ENCODE results near the gene EYA2.

EYA2 gene

GRCh38 chr20:47042464-47042863 lies 147.8 kb downstream of the EYA2 start:
- no peak for DNase-seq

GRCh38 chr20:47043086-47043485 lies 148.4 kb downstream of the EYA2 start:
- no peak for DNase-seq

DNA sequence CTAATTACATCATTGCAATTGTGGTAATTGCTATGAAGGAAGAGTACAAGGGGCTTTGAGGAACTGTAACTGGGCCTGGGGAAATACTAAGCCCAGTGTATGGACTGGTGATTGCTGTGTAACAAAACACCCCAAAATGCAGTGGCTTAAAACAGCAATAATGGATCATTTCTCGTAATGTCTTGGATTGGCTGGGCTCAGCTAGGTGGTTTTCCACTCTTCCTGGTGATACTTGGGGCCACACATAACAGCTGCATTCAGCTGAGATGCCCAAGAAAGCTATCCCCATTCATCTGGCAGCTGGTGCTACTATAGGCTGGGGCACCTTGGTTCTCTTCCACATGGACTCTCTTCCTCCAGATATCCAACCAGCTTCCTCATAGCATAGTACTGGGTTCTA lies 150.3 kb downstream of the EYA2 start:
- no peak for DNase-seq

- DNase-seq = no peak
These were observed 153.4 kb downstream of the EYA2 start for GRCh38 chr20:47048054-47048453.

DNA sequence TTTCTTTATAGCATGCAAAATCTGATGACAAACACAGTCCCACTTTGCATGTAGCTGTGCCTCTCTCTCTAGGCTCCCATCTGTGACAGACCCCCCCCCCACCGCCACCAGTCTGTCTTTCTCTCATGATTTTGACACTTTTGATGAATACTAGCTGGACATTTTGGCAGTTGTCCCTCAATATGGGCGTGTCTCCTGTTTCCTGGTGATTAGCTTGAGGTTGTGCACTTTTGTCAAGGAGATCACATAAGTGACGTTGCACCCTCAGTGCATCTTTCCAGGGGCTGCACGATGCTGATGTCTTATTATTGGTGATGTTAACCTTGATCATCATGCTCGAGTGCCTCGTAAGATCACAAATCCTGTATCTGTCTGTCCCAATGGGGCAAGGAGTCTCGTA lies 155.1 kb downstream of the EYA2 start:
- peak in 1 of 2 experiments; percentile 72 for DNase-seq

DNA sequence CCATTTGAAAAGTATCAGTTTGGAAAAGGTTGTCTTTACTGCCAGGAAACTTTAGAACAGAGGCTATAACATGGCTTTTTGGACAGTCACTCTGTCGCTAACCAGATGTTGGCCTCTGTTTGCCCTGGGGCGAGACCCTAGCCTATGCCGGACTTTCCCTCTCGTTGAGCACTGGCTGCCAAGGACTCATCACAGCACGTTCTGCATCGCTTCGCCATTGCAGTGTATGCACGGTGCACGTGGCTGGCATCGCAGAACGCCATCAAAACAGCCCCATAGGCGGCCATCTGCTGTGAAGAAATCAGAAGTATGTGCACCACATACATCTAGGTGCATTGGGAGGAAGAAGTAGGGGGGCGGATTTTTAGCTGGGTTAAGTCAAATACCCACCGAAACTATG lies 156.4 kb downstream of the EYA2 start:
- DNase-seq = no peak

DNA sequence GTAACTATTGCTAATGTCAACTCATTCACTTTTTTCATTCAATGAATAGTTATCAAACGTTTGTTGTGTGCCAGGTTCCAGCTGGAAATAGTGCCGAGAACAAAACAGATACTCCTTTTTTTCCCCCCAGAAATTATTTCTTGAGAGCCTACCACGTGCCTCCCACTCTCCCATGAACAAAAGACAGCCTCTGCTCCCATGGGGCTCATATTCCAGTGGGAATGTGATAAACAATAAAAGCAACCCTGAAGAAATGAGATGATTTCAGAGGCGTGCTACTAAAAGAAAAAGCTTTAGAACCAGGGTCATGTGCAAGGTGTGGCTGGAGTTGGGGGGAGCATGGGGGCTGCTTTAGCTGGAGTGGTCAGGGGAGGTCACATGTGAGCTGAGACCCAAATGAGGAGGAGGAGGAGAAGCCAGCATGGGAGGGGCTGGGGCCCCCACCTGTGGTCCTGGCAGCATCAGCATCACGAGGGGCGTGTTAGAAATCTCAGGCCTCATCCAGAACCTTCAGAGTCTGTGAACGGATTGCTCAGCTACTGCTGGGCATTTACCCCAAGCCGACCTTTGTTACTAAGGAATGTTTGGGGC lies 157.4 kb downstream of the EYA2 start:
- DNase-seq = peak; percentile 24 to 27

DNA sequence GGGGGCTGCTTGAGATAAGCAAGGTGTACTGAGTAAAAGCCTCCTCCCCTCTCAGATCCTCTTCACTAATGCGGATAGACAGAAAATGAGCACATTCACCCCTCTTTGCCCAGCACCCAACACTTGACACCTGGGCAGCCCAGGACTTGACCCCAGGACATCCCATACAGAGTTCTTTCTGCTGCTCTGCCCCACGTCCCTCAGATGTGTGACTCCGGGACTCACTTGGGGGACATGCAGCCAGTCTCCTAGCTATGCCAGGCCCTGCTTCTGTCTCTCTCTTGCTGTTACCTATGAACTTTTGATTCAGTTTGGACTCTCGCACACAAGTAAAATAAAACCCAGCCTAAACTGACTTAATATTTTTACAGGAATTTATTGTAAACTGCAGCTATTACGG lies 159.9 kb downstream of the EYA2 start:
- no peak for DNase-seq

GRCh38 chr20:47054945-47055344 lies 160.3 kb downstream of the EYA2 start:
- DNase-seq = no peak

DNA sequence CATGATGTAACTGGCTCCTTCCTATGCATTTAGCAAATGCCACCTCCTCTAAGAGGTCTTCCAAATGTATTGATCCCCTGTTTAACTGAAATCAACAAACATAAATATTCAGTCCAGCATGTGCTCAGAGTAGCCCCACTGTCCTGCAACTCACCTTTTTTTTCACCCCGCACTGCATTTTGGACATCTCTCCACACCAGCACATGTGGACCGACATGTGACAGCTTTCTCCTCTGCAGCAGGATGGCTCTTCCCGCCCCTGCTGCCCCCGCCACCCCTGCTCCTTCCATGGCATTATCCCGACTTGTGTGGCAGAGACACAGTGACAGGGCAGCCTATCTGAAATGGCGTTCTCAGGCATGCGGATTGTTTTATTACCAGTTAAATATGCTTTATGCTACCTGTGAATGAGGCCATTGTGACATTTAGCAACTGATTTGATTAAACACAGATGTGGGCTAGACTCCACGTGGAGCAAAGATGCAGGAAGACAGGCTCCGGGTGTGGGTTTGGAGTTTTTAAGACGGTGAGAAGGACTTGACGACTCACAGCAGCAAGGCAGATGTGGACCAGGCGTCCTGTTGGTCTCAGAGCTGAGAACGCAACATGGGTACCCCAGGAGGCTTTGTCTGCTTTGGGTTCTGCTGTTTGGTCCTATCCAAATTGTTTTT lies 161.2 kb downstream of the EYA2 start:
- DNase-seq = peak; percentile 48 to 61

- DNase-seq = no peak
These were observed 163.0 kb downstream of the EYA2 start for GRCh38 chr20:47057661-47058060.

- no peak for DNase-seq
These were observed 163.6 kb downstream of the EYA2 start for GRCh38 chr20:47058236-47058635.

- no peak for DNase-seq
These were observed 164.9 kb downstream of the EYA2 start for GRCh38 chr20:47059536-47059935.

DNA sequence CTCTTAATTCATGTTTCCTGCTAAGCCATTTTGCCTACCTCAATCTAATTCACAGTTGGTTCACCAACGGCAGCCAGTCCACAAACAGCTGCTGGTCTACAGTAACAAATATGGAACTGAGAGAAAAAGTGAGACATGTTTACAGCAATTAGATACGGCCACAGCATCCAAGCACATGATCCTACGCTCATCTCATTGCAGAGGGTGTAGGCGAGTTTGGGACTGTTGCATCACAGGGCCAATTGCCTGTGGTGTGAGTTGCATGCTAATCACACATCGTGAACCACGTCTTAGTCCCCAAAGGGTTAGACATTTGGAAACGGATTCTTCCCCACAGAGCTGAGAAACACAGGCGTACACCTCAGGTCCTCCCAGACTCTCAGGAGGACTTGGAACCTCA lies 166.9 kb downstream of the EYA2 start:
- no peak for DNase-seq

DNA sequence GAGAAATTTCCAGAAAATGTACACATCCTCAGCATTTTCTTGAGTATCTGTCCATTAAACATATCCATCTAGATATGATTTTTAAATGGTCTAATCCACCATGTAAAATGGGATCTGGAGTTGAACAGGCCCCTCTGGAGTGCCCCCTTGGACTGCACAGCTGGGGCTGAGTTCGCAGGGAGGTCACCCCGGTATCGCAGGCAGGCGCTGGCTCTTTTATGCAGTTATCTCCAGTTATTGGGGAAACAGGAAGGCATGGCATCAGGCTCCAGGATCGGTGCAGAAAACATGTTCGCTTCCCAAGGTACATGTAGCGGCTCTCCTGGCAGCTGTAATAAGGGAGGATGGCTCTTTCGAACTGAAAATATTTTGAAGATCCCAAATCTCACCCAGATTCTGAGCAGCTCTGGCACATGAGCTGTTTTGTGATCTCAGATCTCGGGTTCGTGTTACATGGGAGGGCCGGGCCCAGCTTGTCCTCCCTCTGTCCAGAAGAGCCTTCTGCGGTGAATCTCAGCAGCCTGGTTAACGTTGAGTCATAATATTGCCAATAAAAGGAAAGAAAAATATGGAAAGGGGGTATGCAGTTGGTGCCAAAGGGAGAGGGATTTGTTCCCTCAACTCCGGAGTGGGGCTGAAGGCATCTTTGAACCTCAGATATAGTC lies 167.7 kb downstream of the EYA2 start:
- DNase-seq = no peak

- DNase-seq = no peak
These were observed 168.8 kb downstream of the EYA2 start for GRCh38 chr20:47063407-47063806.

GRCh38 chr20:47063808-47064207 lies 169.2 kb downstream of the EYA2 start:
- no peak for DNase-seq

DNA sequence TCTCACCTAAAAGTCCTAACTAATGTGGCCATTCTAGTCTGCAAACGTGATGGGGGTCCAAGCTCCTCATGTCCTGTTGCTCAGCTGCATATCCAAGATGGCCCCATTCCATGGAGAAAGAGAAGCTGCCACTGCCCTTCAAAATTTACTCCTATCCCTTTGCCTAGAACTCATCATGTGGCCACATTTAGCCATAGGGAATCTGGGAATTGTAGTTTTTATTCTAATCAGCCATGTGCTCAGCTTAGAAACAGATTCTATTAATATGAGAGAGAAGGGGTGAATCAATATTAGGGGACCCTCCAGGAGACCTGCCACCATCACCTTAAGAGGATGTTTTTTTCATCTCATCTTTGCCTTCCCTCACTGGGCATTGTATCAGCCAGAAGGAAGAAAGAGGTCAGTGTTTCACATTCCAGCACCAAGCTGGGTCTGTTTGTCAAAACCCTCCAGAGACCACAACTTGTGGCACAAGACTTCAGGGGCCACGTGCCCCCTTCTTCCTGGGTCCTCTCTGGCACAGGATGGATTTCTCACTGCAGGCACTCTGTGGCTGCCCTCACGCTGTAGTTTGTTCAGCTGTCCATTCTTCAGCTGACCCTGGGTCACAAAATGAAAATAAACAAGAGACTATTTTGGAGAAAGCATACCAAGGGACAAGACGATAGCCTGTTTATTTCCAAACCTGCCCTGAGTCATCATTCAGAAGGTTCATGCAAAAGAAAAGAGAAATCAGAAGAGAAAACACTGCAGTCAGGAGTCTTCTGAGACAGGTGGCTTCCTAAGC lies 172.0 kb downstream of the EYA2 start:
- DNase-seq = no peak

DNA sequence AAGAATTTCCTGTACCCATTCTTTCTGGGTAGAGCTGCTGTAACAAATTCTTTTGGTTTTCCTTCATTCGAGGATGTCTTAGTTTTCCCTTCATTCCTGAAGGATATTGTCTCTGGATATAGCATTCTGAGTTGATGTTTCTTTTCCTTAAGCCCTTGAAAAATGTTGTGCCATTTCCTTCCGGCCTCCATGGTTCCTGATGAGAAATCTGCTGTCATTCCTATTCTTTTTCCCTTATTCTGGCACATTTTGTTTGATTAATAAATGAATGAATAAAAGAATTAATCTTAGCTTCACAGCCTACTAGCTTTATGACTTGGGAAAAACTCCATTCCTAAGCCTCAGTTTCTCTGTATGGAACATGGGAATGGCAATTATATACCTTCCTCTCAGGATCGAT lies 173.1 kb downstream of the EYA2 start:
- no peak for DNase-seq

DNA sequence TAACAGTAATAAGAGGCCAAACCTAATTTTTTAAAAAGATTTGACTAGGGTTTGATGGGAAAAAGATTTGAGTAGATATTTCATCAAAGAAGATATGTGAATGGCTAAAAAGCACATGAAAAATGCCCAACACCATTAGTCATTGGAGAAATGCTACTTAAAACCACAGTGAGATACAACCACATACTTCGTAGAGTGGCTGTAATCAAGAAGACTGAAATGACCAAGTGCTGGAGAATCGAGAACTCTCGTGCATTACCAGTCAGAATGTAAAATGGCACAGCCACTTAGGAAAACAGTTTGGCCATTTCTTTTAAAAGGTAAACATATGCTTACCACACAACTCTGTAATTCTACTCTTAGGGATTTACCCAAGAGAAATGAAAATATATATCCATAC lies 175.5 kb downstream of the EYA2 start:
- no peak for DNase-seq

- DNase-seq = no peak
These were observed 177.1 kb downstream of the EYA2 start for GRCh38 chr20:47071646-47072185.

DNA sequence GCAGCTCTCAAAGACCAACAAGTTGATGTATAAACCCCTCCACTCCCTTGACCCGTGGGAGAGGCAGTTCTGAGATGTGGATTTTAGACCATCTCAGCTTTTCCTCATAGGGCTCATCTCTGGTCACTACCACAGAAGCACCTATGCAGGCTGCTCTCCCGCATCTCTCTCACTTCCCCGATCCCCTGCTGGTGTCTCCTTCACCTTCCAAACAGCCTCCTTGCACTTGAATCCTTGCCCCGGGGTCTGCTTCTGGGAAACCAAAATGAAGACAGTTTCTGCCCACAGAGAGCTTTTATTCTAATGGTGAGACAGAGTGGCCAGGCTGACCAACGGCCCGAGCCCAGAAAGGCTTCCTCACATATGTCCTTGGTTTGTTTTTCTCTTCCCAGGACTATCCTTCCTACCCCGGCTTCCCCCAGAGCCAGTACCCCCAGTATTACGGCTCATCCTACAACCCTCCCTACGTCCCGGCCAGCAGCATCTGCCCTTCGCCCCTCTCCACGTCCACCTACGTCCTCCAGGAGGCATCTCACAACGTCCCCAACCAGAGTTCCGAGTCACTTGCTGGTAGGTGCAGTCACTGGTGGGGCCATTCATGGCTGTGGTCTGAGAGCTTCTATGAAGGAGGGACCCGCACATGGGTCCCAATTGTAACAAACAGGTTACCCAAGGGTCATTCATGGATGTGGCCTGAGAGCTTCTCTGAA lies 179.3 kb downstream of the EYA2 start:
- DNase-seq = no peak

DNA sequence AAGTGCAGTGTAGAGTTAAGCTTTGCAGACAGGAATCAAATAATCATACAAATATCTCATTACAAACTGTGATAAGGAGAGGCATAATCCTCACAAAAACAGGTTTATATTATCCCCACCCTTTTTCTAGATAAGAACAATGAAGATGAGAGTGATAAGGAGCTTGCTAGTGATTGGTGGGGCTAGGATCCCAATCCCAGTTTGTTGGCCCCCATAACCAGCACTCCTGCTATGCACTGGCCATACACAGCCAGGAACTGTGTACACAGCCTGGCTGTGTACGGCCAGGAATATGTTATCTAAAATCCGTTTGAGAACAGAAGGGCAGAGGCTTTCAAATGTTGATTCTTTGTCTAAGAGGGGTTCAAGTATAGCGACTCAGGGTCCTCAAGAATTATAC lies 180.6 kb downstream of the EYA2 start:
- DNase-seq = no peak

Data from NCI-H526 (cell line).